GM19397 (cell line): Measurements from ENCODE around the gene OXTR.

Experiments used
- ATAC-seq: cut with Tn5 transposase; IDR thresholded peaks from one replicate; pipeline ENCODE4 v1.9.1; 2021; ENCODE audit warnings: mild to moderate bottlenecking, moderate library complexity; ENCODE audit not compliant: unreplicated experiment

OXTR gene

DNA sequence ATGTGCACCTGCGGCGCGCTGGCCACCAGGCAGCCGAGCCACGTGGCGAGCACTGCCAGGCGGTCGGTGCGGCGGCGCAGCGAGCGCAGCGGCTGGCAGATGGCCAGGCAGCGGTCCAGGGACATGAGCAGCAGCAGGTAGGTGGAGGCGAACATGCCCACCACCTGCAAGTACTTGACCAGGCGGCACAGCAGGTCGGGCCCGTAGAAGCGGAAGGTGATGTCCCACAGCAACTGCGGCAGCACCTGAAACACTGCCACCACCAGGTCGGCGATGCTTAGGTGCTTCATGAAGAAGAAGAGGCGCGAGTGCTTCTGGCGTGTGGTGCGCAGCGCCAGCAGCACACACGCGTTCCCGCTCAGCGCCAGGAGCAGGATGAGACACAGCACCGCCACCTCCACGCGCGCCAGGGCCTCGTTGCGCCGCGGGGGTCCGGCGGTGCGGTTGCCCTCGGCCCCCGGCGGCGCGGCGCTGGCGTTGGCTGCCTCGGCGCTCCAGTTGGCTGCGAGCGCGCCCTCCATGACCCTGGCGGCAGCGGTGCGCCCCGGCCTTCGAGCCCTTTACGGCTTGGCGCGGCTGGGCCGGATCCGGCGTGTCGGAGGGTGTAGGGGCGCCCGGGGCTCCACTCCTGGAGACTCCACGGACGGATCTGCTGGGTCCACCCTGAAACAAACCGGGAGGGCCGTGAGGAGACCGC lies 1.6 kb downstream of the OXTR start:
- peak; percentile 59 for ATAC-seq

DNA sequence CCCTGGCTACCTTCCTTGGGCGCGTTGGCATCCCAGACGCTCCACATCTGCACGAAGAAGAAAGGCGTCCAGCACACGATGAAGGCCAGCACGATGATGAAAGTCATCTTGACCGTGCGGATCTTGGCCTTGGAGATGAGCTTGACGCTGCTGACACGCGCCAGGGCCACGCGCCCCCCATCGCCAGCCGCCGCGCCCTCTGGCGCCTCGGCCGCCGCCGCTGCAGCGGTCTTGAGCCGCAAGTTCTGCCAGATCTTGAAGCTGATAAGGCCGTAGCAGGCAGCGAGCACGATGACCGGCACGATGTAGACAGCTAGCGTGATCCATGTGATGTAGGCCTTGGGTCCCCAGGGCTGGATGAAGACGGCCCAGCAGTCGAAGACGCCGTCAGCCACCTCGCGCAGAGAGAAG lies 2.2 kb downstream of the OXTR start:
- ATAC-seq, result peak; percentile 4

DNA sequence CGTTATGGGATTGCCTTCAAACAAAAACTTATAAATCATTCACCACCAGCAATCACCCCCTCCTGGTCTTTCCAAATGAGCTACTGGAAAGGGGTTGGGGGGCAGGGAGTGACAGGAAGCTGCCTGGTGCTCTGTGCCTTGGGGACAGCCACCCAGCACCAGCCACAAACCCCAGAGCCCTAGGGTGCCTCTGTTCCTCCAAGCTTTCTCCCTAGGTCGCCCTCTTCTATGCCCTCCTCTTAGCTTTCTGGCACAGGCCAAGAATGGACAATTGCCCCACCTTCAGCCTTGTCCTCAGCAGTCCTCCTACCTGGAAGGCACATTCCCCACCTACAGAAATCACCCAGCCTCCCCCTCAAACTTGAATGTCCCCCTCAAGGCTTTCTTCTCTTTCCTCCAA lies 3.3 kb downstream of the OXTR start:
- no peak for ATAC-seq

DNA sequence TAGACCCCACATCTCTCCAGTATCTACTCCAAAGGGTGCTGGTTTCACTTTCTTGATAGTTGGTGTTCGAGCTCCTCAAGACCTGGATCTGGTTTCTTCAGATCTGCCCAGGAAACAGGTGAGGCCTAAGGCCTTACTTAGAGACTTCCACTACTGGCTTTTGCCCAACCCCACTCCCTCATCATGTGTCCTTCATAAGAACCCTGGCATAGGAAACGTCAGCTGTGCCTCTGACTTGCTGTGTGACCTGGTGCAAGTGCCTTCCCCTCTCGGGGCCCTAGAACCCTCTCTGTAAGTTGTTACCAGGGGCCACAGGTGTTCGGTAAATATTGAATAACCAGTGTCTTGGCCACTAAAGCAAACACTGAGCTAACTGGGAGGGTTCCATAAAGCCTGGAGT lies 3.9 kb downstream of the OXTR start:
- no peak for ATAC-seq

DNA sequence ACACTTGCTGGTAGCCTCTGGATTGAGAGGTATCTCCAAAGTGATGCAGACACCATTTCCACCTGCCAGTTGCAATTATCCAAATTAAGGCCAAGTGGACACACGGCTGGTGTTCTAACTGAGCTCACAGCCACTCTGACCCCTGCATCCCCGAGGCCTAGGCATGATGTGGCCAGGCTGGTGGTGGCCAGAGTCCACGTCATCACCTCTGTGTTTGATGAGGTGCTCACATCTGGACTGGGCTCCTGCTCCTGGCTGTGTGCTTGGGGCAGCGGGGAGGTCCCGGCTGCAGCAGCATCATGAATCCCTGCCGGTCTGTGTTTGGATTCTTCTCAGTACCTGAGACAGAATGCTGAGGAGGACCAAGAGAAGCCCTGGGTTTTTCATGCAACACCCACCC lies 4.9 kb downstream of the OXTR start:
- ATAC-seq, result no peak

DNA sequence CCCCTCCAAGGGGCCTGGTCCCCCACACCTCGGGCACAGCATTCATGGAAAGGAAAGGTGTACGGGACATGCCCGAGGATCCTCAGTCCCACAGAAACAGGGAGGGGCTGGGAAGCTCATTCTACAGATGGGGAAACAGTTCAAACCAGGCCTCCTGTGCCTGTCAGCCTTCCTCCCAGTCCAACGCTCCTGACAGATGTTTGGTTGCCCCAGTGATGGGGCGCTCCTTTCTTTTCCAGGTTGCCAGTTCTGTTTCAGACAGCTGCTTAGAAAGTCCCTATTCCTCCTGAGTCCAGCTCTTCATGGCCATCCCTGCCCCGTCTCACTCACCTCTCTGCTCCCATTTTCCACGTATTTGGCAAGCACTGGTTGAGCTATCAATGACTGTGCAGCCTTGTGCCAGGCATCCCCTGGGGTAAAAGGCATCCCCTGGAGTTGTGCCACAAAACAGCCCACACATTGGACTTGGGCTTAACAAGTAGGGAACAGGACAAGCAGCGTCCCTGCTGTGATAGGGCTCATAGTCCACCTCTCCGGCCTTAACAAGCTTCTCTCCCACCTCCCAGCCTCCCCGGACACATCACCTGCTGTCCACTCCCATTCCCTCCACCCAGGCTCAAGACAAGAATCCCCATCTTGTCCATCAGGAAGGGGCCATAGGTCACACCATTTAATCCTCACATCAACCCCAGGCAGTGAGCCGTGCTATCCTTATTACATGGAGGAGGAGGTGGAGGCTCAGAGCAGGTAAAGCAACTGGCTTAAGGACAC lies 6.6 kb downstream of the OXTR start:
- ATAC-seq, result no peak

DNA sequence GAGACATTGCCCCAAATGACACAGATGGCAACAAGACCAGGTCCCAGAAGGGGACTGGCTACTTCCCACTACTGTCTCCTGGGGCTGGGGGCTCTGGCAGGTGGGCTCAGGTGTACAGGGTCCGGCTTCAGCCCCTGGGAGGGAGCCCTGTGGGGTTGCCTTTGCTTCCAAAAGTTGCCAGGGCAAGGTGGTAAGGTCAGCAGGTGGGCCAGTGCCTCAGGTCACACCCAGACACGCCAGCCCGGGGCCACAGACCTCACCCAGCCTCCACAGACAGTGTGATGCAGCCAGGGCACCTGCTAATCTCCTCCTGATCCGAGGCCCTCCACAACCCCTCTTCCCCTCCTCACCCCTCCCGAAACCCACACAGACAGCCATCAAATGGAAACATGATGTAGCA lies 7.5 kb downstream of the OXTR start:
- no peak for ATAC-seq

DNA sequence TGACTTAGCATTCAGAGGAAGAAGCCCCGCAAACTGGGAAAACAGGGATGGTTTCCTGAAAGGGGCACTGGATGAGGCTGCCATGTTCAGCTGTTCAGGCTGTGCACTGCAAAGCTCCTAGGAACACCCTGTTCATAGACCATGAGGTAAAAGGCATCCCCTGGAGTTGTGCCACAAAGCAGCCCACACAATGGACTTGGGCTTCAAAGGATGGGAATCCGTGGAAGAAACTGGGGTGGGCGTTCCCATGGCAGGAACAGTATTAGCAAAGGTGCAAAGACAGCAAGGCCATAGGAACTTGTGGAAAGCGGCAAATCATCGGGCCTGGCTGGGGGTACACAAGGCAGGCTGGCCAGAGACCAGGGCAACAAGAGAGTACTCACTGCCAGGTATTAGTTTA lies 8.9 kb downstream of the OXTR start:
- ATAC-seq, result no peak

DNA sequence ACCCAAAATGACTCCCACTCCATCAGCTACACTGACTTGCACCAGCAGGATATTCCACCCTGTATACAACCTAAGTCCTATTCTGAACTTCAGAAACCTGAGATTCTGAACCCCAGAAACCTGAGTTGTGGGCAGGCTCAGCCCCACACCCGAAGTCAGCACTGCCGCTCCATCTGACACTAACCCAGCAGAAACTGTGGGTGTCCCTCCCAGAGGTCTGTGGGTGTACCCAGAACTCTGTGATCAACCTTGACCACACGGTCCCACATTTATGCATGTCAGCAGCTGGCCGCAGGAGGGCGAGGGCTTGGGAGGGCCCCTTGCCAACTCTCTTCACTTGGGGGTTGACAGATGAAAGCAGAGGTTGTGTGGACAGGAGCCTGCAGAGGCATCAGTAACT lies 9.3 kb downstream of the OXTR start:
- no peak for ATAC-seq

DNA sequence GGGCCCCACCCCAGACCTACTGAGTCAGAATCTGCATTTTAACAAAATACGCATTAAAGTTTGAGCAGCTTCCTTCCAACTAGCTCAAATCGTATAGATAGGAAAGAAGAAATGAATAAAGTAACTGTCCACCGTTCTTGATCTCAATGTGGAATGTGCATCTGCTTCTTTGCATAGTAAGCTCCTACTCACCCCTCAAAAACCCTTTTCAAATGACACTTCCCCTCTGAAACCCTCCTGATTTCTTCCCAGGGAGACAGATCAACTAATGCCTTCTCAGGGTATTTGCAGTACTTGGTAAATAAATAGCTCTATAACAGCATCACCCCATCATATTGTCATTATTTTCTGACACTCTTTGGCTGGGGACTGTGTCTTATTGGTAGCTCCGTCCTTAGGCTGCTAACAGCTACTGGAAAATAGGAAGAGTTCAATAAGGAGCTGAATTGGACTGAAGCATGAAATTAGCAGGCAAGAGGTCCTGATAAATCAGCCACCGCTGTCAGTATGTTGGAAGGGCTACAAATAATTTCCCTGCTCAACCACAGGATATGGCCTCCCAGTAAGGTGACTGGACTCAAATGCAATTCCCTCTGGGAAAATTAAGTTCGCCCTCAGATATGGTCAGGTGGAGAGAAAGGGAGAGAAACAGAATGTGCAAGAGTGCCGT lies 10.2 kb downstream of the OXTR start:
- ATAC-seq, result no peak

DNA sequence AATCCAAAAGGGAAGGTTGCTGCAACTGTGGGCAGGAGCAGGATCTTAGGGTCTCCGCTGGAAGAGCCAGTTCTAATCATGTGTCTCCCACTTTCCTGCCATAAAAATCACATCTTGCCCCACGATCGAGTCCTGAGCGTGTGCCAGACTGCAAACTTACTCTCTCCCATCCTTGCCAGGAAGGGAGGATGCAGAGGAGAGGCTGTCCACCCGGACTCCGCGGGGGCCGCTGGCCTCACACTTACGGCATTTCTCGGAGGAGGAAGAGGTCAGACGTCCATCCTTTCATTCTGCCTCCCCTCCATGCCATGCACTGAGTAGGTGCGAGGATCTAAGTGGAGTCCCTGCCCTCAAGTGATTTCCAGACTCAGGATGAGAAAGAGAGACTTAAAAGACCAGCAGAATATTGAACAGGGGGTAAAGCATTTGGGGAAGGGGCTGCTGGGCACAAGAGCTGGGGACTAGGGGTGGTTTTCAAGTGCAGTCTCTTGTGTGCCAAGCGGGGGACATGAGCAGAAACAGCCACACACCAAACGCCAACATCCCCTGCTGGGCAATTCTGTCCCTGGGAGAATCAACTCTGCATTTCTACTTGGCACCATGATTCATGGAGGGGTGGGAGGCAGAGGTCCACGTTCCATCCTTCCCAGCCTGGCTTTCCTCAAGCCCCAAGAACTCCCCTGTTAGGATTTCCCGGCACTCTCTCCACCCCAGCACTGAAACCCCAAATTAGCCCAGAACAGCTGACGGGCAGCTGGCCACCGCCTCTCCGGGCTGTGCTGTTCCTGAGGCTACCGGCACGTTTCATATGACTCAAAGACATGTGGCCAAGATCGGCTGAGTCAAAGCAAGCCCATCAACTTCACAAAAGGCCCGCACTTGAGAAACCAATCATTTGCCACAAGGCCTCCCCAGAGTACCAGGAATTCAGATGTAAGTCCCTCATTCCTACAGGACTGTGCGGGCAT lies 11.6 kb downstream of the OXTR start:
- no peak for ATAC-seq

DNA sequence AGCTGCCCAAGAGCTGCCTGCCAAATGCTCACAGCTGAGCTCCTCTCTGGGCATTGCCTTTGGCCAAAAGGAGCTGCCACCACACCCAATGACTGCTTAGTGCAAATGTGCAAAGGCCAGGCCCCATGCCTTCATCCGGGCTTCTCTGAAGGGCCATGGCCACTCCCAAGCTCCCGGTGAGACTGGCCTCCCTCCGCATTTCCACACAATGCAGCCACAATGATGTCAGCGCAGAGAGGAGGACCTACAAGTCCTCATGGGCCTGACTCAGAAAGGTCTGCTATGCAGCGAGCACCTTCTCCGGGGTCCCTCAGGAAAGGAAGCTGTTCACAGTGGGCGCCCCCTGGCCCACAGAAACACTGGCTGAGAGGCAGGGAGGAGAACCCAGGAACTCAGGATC lies 12.7 kb downstream of the OXTR start:
- no peak for ATAC-seq

DNA sequence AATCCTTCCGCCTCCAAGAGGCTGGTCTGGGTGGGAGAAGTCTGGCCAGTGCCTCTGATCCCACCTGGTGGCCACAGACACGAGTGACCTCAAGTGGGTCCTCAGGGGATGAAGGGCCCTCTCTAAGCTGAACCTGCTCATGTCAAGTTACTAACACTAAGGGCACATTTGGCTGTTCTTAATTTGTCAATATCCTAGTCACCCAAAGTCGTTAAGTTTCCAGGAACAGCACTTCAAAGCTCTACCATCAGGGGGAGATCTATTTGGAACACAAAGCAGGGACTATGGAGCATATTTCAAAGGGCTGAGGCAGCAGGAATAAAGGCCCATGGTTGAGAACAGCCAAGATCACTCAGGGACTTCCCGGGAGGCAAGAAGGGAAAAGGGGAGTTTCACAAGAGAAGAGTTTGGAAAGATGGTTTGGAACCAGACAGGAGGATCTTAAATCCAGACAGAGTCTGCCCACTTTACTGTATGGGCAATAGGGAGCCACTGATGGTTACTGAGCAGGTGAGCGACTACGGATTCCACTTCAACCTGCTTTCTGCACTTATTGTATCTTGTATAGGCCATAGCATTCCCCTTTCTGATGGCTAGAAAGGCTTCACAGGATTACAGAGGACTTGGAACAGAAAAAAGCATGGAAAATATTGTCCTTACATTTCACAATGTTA lies 13.7 kb downstream of the OXTR start:
- no peak for ATAC-seq

DNA sequence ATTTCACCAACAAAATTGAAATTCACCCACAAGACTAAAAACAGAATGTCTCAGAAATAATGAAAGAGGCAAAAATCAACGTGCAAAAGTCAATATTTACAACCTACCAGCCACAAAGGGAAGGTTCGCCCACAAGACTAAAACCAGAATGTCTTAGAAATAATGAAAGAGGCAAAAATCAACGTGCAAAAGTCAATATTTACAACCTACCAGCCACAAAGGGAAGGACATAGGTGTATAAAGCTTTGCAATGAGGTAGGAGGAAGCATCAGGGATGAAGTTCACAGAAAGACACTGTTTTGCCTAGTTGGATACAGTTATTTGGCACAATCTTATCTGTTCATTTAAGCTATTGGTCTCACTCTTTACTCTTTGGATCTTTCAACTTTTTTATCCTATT lies 14.3 kb downstream of the OXTR start:
- no peak for ATAC-seq

DNA sequence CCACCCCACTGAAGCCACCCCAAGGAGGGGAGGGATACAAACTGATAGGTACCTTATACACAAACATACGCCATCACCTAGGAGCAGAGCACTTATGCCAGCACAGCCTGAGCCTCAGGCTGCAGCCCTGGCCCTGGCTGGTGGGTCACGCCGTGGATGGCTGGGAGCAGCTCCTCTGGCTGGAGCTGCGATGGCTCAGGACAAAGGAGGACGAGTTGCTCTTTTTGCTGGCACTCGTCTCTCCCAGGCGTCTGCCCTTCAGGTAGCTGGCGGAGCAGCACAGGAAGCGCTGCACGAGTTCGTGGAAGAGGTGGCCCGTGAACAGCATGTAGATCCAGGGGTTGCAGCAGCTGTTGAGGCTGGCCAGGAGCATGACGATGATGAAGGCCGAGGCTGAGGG lies 16.6 kb downstream of the OXTR start:
- ATAC-seq, result no peak

DNA sequence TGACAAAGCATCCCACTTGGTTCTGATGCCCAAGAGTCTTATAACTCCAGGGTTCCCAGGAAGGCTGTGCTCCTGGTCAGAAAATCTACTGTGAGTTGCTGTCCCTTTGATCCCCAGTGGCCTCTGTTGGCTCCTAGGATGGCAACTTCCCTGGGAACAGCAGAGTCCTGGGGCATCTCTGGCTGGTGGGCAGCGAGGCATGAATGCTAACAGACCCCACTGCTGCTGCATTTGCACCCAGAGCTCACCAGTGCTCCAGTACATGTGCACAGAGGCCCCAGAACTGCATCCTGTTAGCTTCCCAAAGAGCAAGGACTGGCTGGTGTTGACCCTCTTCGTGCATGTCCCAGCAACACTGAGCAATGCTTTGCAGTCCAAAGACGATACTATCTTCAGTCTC lies 20.1 kb downstream of the OXTR start:
- ATAC-seq, result no peak

DNA sequence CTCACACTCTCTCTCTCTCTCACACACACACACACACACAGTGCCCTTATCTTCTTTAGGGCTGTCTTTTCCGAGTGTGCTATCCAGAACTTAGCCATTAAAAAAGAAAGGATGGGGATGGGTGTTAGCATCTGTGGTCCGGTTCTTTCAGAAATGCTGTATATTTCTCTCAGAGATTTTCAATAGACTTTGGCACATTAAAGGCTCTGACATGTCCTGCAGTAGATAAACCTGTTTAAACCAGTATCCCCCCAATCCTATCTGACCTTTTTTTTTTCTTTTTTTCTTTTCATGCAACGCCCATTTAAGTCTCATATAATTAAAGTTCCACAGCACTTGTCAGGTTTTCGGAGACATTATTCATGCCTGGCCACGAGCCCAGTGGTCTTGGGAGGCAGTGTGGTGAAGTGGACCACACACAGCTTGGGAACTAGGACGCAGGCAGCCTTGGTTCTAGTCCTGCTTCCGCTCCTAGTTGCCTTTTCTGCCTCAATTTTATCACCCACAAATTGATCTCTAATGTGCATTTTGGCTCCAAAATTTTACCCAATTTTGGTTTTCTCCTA lies 22.6 kb downstream of the OXTR start:
- no peak for ATAC-seq

DNA sequence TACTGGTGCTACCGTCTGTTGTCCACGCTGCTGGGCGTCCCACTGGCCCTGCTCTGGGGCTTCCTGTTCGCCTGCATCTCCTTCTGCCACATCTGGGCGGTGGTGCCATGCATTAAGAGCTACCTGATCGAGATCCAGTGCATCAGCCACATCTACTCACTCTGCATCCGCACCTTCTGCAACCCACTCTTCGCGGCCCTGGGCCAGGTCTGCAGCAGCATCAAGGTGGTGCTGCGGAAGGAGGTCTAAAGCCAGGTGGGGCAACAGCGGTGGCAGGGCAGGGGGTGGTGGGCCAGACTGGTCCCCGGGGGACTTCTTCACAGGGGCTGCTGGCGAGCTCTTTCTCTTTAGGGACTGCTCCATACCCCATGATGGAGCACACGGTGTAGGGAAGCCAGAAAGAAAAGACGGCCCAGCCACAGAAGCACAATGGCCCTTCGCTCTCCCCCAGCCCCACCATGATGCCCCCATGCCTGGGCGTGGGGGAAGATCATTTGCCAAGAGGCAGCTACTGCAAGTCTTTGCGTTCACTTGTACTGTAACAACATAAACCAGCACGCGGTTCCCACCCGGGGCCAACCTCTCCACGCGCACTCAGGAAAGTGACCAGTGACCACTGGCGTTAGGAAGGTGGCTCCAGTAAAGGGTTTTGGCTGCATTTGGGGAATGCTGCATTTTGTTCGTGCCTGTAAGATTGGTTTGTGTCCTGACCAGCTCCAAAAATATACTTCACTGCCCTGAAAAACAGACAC lies 23.6 kb downstream of the OXTR start:
- ATAC-seq, result no peak

DNA sequence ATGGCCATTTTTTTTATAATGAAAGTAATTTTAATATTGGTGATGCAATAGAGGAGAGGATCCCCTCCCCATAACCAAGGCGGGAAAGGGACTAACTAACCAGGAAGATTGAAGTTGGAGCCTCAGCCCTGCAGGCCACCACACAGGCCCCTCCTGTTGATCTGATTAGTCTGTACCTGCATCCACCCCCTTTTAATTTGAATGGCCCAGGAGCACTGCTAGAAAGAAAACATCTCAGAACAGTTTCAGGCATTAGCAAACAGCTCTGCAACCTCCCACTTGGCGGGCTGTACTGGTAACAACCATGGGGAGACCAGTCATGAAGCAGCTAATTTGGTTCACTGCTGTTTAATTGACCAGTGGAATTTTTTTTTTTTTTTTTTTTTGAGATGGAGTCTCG lies 25.5 kb downstream of the OXTR start:
- ATAC-seq, result no peak
